Right renal pelvis (tissue), 4 donors: Measurements from ENCODE around the gene KNDC1. TPM values are rescaled to one million over a fixed set of nuclear protein-coding genes. Genes with fewer than 3 reads are reported as not detected.

Experiments used
- DNase-seq, 4 donors: peaks; one replicate each; pipeline ENCODE4 v3.0.0-alpha.2; 2013; ENCODE audit warnings: low read depth in 4 of 4, low spot score in 3 of 4, missing footprints in 1 of 4
- polyA plus RNA-seq, 4 donors: library from polyadenylated mRNA; unstranded; fragments of 120-200 nt; gene quantifications; one replicate each; pipeline ENCODE4 v1.2.1, GENCODE V29; 2013; ENCODE audit not compliant: insufficient read length in 4 of 4

Gene KNDC1
- polyA plus RNA-seq, 4 donors: 5.9 to 9.9 (median 7.1) TPM

GRCh38 chr10:133202778-133203651, 43.0 kb downstream of the KNDC1 start:
- no peak for DNase-seq

GRCh38 chr10:133203652-133204195, 43.7 kb downstream of the KNDC1 start:
- no peak for DNase-seq

- no peak for DNase-seq
These were observed 44.4 kb downstream of the KNDC1 start for GRCh38 chr10:133204226-133205015.

GRCh38 chr10:133205146-133205545, 45.1 kb downstream of the KNDC1 start:
- DNase-seq: no peak

- no peak for DNase-seq
These were observed 46.5 kb downstream of the KNDC1 start for GRCh38 chr10:133206356-133207040.

GRCh38 chr10:133207041-133207600, 47.1 kb downstream of the KNDC1 start:
- DNase-seq: no peak

GRCh38 chr10:133207627-133208026, 47.6 kb downstream of the KNDC1 start:
- no peak for DNase-seq

- DNase-seq: no peak
These were observed 48.4 kb downstream of the KNDC1 start for GRCh38 chr10:133208466-133208865.

GRCh38 chr10:133209117-133209516, 49.1 kb downstream of the KNDC1 start:
- DNase-seq: no peak

- no peak for DNase-seq
These were observed 49.6 kb downstream of the KNDC1 start for GRCh38 chr10:133209641-133210040.

GRCh38 chr10:133210398-133211140, 50.5 kb downstream of the KNDC1 start:
- no peak for DNase-seq

GRCh38 chr10:133211141-133211830, 51.3 kb downstream of the KNDC1 start:
- DNase-seq: no peak

- no peak for DNase-seq
These were observed 52.2 kb downstream of the KNDC1 start for GRCh38 chr10:133211959-133212852.

GRCh38 chr10:133212853-133213494, 53.0 kb downstream of the KNDC1 start:
- no peak for DNase-seq

- no peak for DNase-seq
These were observed 53.8 kb downstream of the KNDC1 start for GRCh38 chr10:133213641-133214467.

GRCh38 chr10:133214468-133215410, 54.7 kb downstream of the KNDC1 start:
- DNase-seq: no peak
